HCT116 (cell line): ENCODE results near the gene GIT2. TPM values are rescaled to one million over a fixed set of nuclear protein-coding genes. Genes with fewer than 3 reads are reported as not detected.

ENCODE experiments used
- ATAC-seq: fragments of 200-7000 bp; cut with Tn5 transposase; 2 replicates; pipeline ENCODE4 v1.9.1; 2020; ENCODE audit warnings: mild to moderate bottlenecking, moderate library complexity
- BruUV-seq: library from RNA; stranded (reverse); fragments of 400-500 nt; replicated peaks from 2 replicates; lab custom pipeline; 2021; lab: Mats Ljungman, UMichigan
- CTCF ChIA-PET: fragments of 300-600 bp; sonication (Branson Sonifier 250); formaldehyde crosslinking; loops from one replicate; lab custom pipeline; 2021; ENCODE audit warnings: antibody characterized with exemption; lab: Charles Lee
- POLR2A ChIA-PET: fragments of 300-600, 350-600 bp; sonication (Branson Sonifier 250); formaldehyde crosslinking; loops from one replicate; lab custom pipeline; 2021; ENCODE audit warnings: antibody characterized with exemption; lab: Charles Lee
- RAD21 ChIA-PET, 2 experiments: fragments of 300-600 bp; sonication (Branson Sonifier 250); formaldehyde crosslinking; loops; one replicate each; lab custom pipeline; 2023; ENCODE audit warnings: low total read pairs in 2 of 2; ENCODE audit not compliant: uncharacterized antibody in 2 of 2, unreplicated experiment in 2 of 2, low non-redundant PET in 1 of 2; lab: Charles Lee
- DNase-seq: peaks from one replicate; pipeline ENCODE4 v3.0.0-alpha.2; 2010; ENCODE audit warnings: low read depth, low spot score
- H2AFZ ChIP-seq: fragments of 200-600 bp; shearing (Covaris generic), sonication (generic); 2 replicates; pipeline ENCODE4 v1.6.1; 2017; ENCODE audit warnings: low read depth, mixed run types, mixed read lengths, antibody characterized with exemption, low read length; ENCODE audit not compliant: poor library complexity, severe bottlenecking
- H3K27ac ChIP-seq: 2 replicates; pipeline ENCODE4 v1.5.1; 2012; ENCODE audit warnings: low read depth, low read length
- H3K27me3 ChIP-seq: fragments of 200-600 bp; sonication (generic); 2 replicates; pipeline ENCODE4 v1.6.1; 2016; ENCODE audit warnings: mixed run types, low read length, mixed read lengths; ENCODE audit not compliant: insufficient read depth
- H3K36me3 ChIP-seq, 2 experiments: fragments of 200-500 bp in 1 of 2; fragments of 200-600 bp in 1 of 2; sonication (Bioruptor generic) in 1 of 2; sonication (generic) in 1 of 2; 2 replicates each; pipeline versions ENCODE4 v1.5.1 to v1.6.1; 2014 to 2016; ENCODE audit warnings: low read length in 2 of 2, inconsistent platforms in 1 of 2, mixed read lengths in 1 of 2, mixed run types in 1 of 2; ENCODE audit not compliant: insufficient read depth in 2 of 2, control insufficient read depth in 1 of 2
- H3K4me1 ChIP-seq, 2 experiments: fragments of 200-600 bp in 1 of 2; sonication (generic) in 1 of 2; 2 replicates each; pipeline versions ENCODE4 v1.5.1 to v1.6.1; 2012 to 2017; ENCODE audit warnings: low read length in 2 of 2, inconsistent platforms in 1 of 2, mild to moderate bottlenecking in 1 of 2, mixed read lengths in 1 of 2, mixed run types in 1 of 2, moderate library complexity in 1 of 2; ENCODE audit not compliant: insufficient read depth in 2 of 2, control insufficient read depth in 1 of 2
- H3K4me2 ChIP-seq: fragments of 200-600 bp; sonication (generic); 2 replicates; pipeline ENCODE4 v1.6.1; 2017; ENCODE audit warnings: mixed run types, low read length, mixed read lengths
- H3K4me3 ChIP-seq, 2 experiments: fragments of 200-600 bp in 1 of 2; sonication (generic) in 1 of 2; replicated peaks in 1 of 2; 2 replicates each; pipeline ENCODE4 v1.5.1; 2011 to 2016; ENCODE audit warnings: low read length in 2 of 2, control low read depth in 1 of 2, low read depth in 1 of 2, mild to moderate bottlenecking in 1 of 2, mixed read lengths in 1 of 2, mixed run types in 1 of 2
- H3K79me2 ChIP-seq: fragments of 200-600 bp; sonication (generic); 2 replicates; pipeline ENCODE4 v1.6.1; 2017; ENCODE audit warnings: mild to moderate bottlenecking, mixed run types, low read length, moderate library complexity, mixed read lengths; ENCODE audit not compliant: insufficient read depth
- H3K9ac ChIP-seq: fragments of 200-600 bp; sonication (generic); 2 replicates; pipeline ENCODE4 v1.6.1; 2016; ENCODE audit warnings: low read length, mixed read lengths
- H3K9me2 ChIP-seq: fragments of 200-600 bp; sonication (generic), shearing (Covaris generic); 2 replicates; pipeline ENCODE4 v1.6.1; 2017; ENCODE audit warnings: mixed run types, mild to moderate bottlenecking, moderate library complexity; ENCODE audit not compliant: insufficient read depth
- H3K9me3 ChIP-seq, 2 experiments: fragments of 200-500 bp in 1 of 2; fragments of 200-600 bp in 1 of 2; sonication (Bioruptor generic) in 1 of 2; sonication (generic) in 1 of 2; 2 replicates each; pipeline ENCODE4 v1.6.1; 2014 to 2017; ENCODE audit warnings: low read length in 2 of 2, mixed read lengths in 2 of 2, inconsistent platforms in 1 of 2, low read depth in 1 of 2, mild to moderate bottlenecking in 1 of 2, mixed run types in 1 of 2, moderate library complexity in 1 of 2; ENCODE audit not compliant: control insufficient read depth in 1 of 2, insufficient read depth in 1 of 2
- H4K20me1 ChIP-seq: fragments of 200-600 bp; sonication (generic), shearing (Covaris generic); 2 replicates; pipeline ENCODE4 v1.6.1; 2017; ENCODE audit warnings: mixed run types, mild to moderate bottlenecking, moderate library complexity; ENCODE audit not compliant: insufficient read depth
- ATF3 ChIP-seq: IDR thresholded peaks from 2 replicates; pipeline ENCODE4 v1.6.1; 2012
- CEBPB ChIP-seq: IDR thresholded peaks from 2 replicates; pipeline ENCODE4 v1.6.1; 2012; ENCODE audit warnings: low read depth
- CTCF ChIP-seq, 3 experiments: fragments of 200-600 bp in 1 of 3; sonication (generic) in 1 of 3; IDR thresholded peaks in 2 of 3; conservative IDR thresholded peaks in 1 of 3; 2 replicates each; pipeline ENCODE4 v1.5.1; 2012 to 2017; ENCODE audit warnings: low read depth in 2 of 3, low read length in 2 of 3, antibody characterized with exemption in 1 of 3, borderline replicate concordance in 1 of 3, control low read depth in 1 of 3, mild to moderate bottlenecking in 1 of 3, mixed read lengths in 1 of 3, mixed run types in 1 of 3, moderate library complexity in 1 of 3; ENCODE audit not compliant: insufficient read depth in 1 of 3
- EGR1 ChIP-seq: IDR thresholded peaks from 2 replicates; pipeline ENCODE4 v1.6.1; 2012; ENCODE audit warnings: low read depth
- ELF1 ChIP-seq: IDR thresholded peaks from 2 replicates; pipeline ENCODE4 v1.6.1; 2012; ENCODE audit warnings: low read depth, borderline replicate concordance
- EZH2phosphoT487 ChIP-seq: fragments of 200-600 bp; IDR thresholded peaks from 2 replicates; pipeline ENCODE4 v1.6.1; 2018; ENCODE audit warnings: antibody characterized with exemption, borderline replicate concordance
- FOSL1 ChIP-seq: IDR thresholded peaks from 2 replicates; pipeline ENCODE4 v1.6.1; 2012; ENCODE audit warnings: low read depth
- MAX ChIP-seq: IDR thresholded peaks from 2 replicates; pipeline ENCODE4 v1.6.1; 2012
- POLR2A ChIP-seq: IDR thresholded peaks from 2 replicates; pipeline ENCODE4 v1.7.0; 2011; ENCODE audit warnings: borderline replicate concordance; ENCODE audit not compliant: insufficient read depth, insufficient read length; ENCODE audit errors: extremely low read depth
- POLR2AphosphoS5 ChIP-seq: IDR thresholded peaks from 2 replicates; pipeline ENCODE4 v1.6.1; 2011; ENCODE audit warnings: mild to moderate bottlenecking, low read depth, low read length, moderate library complexity
- RAD21 ChIP-seq: IDR thresholded peaks from 2 replicates; pipeline ENCODE4 v1.6.1; 2012; ENCODE audit warnings: low read depth, mild to moderate bottlenecking
- REST ChIP-seq: IDR thresholded peaks from 2 replicates; pipeline ENCODE4 v1.6.1; 2012; ENCODE audit warnings: low read depth
- SIN3A ChIP-seq: IDR thresholded peaks from 2 replicates; pipeline ENCODE4 v1.6.1; 2012; ENCODE audit warnings: low read depth
- SRF ChIP-seq: IDR thresholded peaks from 2 replicates; pipeline ENCODE4 v1.6.1; 2012; ENCODE audit warnings: low read depth
- ZBTB33 ChIP-seq: IDR thresholded peaks from 2 replicates; pipeline ENCODE4 v1.6.1; 2011; ENCODE audit warnings: mild to moderate bottlenecking, low read length, moderate library complexity; ENCODE audit not compliant: insufficient replicate concordance; ENCODE audit errors: extremely low read depth
- intact Hi-C: fragments of 100-400 bp; cut with micrococcal nuclease; formaldehyde crosslinking; loops from 2 replicates; pipeline ENCODE4 v1.10.0; 2022
- total RNA-seq: library from RNA; stranded (reverse); gene quantifications from one replicate; pipeline ENCODE4 v1.2.1, GENCODE V29; 2021; ENCODE audit not compliant: unreplicated experiment

The GIT2 gene
- total RNA-seq, 1 experiment from 2014 or later: 21.5 TPM

GRCh38 chr12:109950625-109951024 is 45.5 kb downstream of the GIT2 start:
- peaks cover 31 to 37% of the 10 kb centered on the region in 2 experiments for H3K4me1 ChIP-seq
- TF ChIP-seq CTCF (IDR thresholded peaks at IDR 0.05 in 2 of 3, conservative IDR thresholded peaks at IDR 0.05 in 1 of 3; ENCODE audit: borderline replicate concordance in 1 of 3, insufficient read depth in 1 of 3, low read depth in 2 of 3, low read length in 2 of 3): no peak
- TF ChIP-seq EZH2phosphoT487: no peak
- no peak for TF ChIP-seq POLR2AphosphoS5
- TF ChIP-seq REST: no peak
- TF ChIP-seq POLR2A: no peak
- TF ChIP-seq MAX: no peak
- TF ChIP-seq SIN3A: no peak
- TF ChIP-seq ZBTB33: no peak
- TF ChIP-seq ELF1: no peak
- TF ChIP-seq SRF: no peak
- TF ChIP-seq EGR1: no peak
- no peak for TF ChIP-seq CEBPB
- TF ChIP-seq RAD21: no peak
- no peak for TF ChIP-seq FOSL1
- TF ChIP-seq ATF3: no peak

More at GRCh38 chr12:109950625-109951024, 45.5 kb downstream of the GIT2 start:
- H3K9me3 ChIP-seq: no peaks in the 10 kb centered on the region
- BruUV-seq: no TSS peak
- DNase-seq (no peak), ATAC-seq (0 out of 2 replicates have a peak, but pooled peaks have one; percentile 12)
- peak overlapping the region; percentile 92 for H3K27ac ChIP-seq
- H3K9ac ChIP-seq: peak overlapping the region; percentile 48
- intact Hi-C loops: no loop called here
- CTCF ChIA-PET: no interaction called here
- H3K4me3 ChIP-seq: peak overlapping the region in 1 of 2 experiments; percentile 29; a peak in 2 of 4 replicates
- peak overlapping the region; percentile 76 for H3K4me2 ChIP-seq
- no peak overlapping the region for H2AFZ ChIP-seq
- POLR2A ChIA-PET: no interaction called here
- RAD21 ChIA-PET: no interaction called here
- H4K20me1 ChIP-seq: no peaks in the 10 kb centered on the region
- no peaks in the 10 kb centered on the region for H3K79me2 ChIP-seq
- no peaks in the 10 kb centered on the region for H3K9me2 ChIP-seq
- H3K27me3 ChIP-seq: no peaks in the 10 kb centered on the region
- H3K36me3 ChIP-seq: 0 out of 4 replicates have a peak, but pooled peaks cover 3 to 16% of the 10 kb centered on the region in 2 experiments
